Measurements from ENCODE around the gene TTF1.
A peak's percentile ranks its signal among the peaks of the same experiment; 100 is the strongest.
"Not testable (repeated sequence)": the region's sequence is repeated elsewhere in the genome, so short reads cannot be mapped to it uniquely, and the experiment has no call there.

Gene TTF1

DNA sequence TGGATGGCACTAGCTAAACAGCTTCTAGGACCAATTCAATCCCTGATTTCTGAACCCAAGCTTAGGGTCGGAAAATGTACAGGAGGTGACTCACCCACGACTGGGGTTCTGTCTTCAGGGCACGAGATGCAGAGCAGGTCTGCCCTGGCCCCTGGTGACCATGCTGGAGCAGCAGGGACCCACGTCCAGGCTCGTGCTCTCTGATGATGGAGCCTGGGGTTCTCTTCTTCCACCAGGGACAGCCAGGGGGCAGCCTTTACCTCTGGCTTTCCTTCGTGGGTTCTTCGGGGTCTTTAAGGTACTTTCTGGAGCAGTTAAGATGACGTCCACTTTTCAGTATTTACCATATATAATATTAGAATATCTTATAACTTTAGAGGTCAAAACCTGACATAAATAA is 5.4 kb upstream of the TTF1 start:
- peak; percentile 11 for DNase-seq

DNA sequence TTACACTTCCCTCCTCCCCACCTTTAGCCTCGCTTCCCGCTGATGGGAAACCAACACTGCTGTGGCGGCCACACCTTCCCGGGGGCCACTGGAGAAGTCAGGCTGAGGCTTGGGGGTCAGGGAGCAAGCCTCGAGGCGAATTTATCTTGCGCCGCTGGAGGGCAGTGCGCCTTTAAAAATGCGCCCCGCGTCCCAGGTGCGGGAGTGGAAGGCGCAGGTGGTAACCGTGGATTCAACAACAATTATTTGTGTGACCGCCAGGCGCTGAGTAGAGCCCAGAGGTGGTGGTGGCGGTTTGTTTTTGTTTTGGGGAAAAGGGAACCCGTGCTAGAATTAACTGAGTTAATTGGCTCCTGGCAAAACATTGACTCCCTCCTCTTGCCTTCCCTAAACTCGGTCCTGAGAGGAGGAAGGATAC is 4.5 kb upstream of the TTF1 start:
- DNase-seq, result peak; percentile 57

DNA sequence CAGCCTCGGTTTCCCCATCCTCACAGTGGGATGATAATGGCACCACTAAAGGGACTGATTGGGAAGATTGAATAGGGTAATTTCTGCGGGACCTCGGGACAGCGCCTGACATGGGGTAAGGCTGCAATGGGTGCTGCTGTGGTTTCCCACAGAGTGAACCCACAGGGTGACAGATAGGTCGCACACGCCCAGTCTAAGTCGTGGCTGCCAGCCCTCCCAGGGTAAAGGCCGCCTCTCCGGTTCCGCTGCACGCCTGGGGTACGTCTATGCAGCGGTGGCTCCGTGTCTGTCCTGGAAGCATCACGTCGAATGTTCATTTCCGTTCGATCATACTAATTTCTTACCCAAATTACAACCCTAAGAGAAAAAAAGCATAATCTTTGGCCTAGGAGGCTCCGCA is 4.0 kb upstream of the TTF1 start:
- no peak for DNase-seq

DNA sequence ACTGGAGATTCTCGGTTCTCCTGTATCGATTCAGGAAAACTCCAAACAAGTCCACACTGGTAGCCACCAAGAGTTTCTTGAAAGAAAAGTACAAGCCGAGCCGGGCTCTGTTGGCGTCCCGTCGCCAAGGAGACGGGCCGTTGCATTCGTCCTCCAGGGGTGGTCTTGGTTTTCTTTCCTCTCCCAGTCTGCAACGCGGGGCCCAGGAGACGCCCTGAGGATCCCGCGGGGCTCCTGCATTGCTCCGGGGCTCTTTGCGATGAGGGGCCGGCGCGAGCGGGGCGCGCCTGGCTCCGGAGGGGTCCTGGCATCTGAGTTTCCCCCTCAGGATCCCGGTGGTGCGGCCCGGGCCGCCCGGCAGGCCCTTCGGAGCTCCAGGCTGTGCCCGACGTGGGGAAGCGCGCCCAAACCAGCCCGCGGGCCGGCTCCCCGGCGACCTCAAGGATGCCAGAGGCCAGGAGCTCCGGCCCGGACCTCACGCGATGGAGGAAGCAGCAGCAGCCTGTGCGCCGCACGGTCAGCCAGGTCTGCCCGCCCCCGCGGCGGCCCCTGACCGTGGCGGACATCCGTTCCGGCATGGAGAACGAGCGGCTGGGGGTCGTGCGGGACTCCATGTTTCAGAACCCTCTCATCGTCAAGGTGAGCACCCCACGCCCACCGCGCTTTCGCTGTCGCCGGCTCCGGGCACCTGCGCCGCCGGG is 3.3 kb upstream of the TTF1 start, which contains the start of gene CFAP77:
TSS of gene CFAP77 (plus strand) at position 384 of the 701 bp plus-strand sequence. CDS start at position 445, 61 bp downstream.
- DNase-seq, result no peak

DNA sequence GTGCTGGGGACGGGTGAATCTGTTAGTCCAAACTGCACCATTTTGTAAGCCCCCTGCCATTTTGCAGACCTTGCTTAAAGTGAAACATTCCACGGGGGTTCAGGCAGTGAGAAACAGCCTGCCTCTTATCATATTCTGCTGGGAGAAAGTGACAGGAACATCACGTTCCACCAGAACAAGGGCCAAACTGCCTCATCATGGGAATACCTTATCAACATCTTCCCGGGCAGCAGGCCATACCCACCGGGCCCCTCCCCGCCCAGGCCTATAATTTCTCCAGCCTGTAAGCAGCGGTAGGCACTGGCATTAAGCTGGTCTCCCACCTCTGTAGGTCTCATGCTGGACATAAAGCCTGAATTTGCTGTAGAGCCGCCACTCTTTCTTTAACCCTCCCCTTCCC is 1.9 kb upstream of the TTF1 start:
- DNase-seq, result no peak

DNA sequence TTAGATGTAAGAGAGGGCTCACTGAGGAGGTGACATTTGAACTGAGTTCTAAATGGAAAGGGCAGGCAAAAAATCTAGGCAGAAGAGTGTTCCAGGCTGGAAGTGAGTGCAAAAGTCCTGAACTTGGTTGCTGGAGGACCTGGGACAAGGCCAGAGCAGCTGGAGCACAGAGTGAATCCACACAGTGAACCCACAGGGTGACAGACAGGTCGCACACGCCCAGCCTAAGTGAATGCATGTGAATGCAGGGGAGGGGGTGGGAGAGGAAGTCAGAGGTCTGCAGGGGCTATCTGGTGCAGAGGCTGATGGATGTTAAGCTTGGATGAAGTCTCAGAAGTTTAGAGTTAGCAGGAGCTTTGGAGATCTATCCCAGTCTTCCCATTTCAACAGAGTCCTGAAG is 556 bp upstream of the TTF1 start:
- DNase-seq, result no peak

DNA sequence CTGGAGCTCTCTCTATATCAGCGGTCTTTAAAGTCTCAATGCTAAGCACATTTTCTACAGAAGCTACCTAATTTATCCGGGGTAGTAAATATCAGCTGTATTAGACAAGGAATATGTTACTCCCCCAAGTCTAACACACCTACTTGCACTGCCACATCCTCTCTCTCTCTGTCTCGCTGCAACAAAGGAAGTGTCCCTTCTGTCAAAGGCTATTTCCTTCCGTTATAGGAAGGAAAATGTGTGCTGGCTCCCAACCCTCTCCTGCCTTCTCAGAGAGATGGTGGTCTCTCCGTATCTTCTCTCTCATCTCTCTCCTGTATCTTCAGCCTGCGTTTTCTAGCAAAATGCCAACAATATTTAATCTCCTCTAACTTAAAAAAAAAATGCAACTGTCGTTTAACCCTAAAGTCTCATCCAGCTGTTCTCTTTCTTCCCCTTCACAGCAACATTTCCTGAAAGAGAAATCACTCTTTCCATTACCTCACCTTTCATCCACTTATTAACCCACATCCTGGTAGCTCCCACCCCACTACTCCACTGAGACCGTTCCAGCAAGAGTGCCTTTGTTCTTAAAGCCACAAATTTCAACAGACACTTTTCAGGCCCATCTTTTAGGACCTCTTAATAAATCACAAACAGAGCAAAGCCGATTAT is 2.3 kb downstream of the TTF1 start:
- no peak for DNase-seq

DNA sequence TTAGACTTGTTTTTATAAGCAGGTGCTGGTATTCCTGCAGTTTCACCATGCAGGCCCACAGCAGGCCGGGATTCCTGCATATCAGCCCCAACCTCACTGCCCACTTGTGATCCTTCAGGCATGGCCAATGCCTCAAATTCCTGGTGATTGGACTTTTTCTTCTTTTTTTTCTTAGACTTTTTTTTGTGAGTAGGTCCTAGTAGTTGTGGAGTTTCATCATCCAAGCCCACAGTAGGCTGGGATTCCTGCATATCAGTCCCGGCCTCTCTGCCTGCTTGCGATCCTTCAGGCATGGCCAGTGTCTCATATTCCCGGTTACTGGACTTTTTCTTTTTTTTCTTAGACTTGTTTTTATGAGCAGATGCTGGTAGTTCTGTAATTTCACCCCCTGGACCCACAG is 4.8 kb downstream of the TTF1 start:
- DNase-seq, result no peak

DNA sequence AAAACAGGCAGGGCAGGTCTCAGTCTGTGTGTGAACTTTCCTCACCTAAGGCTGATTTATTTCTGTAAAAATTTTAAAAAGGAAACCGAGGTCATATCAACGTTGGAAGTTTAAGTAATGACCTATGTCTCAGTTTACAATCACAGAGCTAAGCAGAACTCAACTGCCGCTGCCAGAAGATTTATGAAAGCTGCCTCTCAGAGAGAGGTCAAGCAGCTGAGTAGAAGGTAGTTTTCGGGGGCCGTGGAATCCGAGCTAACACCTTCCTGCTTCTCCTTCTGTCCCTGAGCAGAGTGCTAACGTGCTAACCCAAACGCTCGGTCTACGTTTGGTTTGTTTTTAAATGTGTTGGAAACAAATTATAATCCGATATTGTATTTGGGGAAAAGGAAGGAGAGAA is 11.1 kb downstream of the TTF1 start:
- DNase-seq, result no peak

DNA sequence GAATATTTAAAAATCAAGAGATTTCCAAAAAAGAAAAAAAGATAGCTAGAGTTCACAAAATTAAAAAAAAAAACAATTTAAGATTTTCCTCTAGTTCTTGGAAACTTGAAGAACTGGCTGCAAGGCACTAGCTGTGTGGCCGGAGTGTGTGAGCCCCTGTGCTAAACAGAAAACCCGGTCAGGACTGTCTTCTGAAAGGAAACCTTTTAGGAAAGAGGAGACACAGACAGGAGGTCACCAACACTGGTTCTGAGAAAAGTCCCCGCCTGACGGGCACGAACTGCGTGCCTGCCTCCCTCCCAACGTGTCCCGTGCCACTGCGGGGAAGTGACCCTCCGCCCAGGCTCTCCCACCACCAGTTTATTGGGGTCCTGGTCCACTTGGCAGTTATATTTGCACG is 15.2 kb downstream of the TTF1 start:
- DNase-seq, result no peak

DNA sequence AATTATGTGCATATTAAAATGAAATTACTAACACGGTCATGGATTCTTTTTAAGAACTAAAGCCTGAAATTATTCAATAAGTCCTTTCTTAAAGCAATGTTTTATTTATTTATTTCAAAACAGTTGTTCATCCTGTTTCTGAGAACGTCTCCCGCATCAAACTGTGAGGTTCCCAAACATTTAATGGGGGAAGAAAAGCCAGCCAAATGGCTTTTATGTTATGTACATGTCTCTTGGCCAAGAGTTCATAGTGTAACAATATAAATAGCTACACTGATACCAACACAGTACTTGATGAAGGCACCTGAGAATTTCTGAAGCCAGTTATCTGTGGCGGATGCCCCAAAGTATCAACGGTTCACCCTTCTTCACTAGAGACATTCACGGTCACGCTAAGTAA is 15.7 kb downstream of the TTF1 start:
- no peak for DNase-seq

DNA sequence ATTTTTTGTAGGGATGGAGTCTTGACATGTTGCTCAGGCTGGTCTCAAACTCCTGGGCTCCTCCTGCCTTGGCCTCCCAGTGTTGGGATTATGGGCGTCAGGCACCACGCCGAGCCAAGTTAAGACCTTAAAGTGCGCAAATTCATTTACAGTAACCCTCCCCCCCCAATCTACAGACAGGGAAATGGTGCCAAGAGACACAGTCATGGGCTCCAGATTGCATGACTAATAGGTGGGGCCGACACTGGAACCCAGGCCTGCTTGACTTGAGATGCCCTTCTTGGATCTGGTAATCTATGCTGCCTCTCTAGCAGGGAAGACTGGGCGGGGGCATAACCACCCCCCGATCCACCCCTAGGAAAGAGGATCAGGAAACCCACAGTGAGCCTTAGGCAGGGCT is 19.5 kb downstream of the TTF1 start:
- no peak for DNase-seq

DNA sequence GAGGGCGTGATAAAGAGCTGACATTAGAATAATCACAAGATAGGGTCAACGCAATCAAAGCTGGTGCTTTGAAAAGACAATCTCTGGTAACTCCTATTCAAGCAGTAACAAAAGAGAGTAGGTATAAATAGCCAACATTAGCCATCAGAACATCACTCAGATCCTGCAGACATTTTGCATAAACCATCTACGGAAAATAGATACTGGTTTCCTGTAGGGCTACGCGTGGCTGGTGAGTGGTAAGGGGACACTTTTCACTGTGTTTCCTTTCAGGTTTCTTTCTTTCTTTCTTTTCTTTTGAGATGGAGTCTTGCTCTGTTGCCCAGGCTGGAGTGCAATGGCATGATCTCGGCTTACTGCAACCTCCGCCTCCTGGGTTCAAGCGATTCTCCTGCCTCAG is 22.3 kb downstream of the TTF1 start:
- DNase-seq, result no peak

DNA sequence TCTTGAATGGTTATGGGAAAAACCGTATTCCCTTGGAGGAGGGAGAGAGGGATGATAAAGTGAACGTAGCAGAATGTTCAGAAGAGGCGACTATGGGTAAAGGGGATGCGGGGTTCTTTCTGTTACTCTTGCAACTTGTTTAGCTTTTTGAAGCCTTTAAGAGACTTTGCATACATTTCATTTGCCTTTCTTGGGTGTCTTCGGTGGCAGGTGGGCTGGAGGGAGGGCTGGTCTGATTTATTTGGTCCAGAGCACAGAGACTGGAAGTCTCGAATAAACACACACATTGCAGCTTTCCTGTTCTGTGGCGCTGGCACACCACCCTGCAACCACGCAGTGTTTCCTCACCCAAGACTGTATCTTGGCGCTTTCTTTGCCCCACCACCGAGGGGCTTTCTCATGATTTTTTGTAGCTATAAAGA is 23.2 kb downstream of the TTF1 start:
- DNase-seq, result no peak

DNA sequence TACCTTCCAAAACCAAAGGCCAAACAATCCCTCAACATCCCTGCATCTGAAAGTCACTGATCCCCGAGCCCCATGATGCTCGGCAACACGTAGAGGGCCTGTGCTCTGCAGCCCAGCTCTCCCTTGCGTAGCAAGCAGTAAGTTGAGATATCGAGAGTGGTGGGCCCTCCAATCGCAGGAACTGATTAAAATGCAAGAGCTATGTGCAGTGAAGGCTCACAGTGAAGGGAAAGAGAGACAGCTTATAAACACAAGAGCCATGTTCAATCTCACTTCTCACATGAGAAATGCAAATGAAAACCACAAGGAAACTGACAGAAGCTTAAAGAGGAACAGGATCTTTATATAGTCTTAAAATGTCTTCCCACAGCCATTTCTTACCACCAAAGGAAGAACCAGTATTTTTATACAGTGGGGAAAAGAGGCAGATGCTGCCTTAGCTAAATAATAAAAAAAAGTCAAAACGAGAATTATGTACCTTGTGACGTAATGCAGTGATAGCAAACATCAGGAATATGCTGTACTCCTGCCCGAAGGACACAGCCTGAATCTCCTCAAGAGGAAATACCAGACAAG is 24.6 kb downstream of the TTF1 start:
- DNase-seq, result no peak

DNA sequence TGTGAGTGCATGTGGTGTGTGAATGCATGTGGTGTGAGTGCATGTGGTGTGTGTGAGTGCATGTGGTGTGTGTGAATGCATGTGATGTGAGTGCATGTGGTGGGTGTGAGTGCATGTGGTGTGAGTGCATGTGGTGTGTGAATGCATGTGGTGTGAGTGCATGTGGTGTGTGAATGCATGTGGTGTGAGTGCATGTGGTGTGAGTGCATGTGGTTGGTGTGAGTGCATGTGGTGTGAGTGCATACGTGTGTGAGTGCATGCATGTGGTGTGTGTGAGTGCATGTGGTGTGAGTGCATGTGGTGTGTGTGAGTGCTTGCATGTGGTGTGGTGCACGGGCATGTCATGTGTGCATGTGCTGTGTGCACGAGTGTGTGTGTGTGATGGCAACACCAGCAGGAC is 28.2 kb downstream of the TTF1 start:
- not testable (repeated sequence) for DNase-seq

DNA sequence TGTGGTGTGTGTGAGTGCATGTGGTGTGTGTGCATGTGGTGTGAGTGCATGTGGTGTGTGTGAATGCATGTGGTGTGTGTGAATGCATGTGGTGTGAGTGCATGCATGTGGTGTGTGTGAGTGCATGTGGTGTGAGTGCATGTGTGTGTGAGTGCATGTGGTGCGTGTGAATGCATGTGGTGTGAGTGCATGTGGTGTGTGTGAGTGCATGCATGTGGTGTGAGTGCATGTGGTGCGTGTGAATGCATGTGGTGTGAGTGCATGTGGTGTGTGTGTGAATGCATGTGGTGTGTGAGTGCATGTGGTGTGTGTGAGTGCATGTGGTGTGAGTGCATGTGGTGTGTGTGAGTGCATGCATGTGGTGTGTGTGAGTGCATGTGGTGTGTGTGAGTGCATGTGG is 28.9 kb downstream of the TTF1 start:
- DNase-seq, result not testable (repeated sequence)

DNA sequence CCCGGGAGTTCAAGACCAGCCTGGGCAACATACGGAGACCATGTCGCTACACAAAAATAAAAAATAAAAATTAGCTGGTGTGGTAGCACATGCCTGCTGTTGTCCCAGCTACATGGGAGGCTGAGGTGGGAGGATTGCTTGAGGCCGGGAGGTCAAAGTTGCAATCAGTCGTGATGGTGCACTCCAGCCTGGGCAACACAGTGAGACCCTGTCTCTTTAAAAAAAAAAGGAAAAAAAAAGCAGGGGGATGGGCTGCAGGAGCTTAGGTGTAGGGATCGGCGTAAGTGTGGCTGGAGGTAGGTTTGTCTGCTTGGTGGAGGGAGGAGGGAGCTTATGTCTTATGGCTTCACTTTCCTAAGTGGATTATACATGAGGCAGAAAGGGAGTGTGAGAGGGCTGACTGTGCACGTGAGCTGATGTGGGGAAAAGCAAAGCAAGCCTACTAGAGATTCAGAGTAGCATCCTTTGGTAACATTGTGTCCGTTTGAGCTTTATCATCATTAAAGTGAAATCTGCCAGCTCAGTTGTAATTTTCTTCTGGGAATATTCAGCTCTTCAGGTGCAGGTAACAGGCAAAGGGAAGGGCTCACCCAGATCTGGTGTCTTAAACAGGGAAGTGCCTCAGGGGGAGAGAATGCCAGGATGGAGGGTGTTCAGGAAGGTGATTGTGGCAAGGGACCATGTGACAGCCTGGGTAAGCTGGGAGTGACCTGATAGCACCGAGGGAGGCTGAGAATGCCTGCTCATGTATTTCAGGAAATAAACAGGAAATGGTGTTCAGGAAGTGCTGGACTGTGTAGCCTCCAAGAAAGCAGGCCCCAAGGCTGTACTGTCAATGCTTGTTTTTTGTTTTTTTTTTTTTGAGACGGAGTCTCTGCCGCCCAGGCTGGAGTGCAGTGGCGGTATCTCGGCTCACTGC is 34.2 kb downstream of the TTF1 start:
- no peak for DNase-seq

DNA sequence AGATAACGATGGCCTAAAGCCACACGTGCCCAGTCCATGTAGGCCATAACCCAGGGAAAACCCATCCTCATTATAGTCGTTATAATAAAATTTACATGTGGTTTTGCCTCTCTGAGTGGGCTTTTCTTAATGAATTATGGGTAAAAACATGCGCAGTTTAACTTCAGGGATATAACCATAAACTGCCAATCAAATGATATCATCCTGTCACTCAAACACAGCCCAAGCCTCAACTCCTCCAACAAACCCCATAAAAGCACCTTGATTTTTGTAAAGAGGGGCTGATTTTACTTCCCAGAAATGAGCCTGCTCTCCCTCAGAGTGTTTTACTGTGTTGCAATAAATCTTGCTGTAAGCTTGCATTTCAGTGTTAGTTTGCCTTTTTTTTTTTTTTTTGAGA is 36.0 kb downstream of the TTF1 start:
- no peak for DNase-seq

DNA sequence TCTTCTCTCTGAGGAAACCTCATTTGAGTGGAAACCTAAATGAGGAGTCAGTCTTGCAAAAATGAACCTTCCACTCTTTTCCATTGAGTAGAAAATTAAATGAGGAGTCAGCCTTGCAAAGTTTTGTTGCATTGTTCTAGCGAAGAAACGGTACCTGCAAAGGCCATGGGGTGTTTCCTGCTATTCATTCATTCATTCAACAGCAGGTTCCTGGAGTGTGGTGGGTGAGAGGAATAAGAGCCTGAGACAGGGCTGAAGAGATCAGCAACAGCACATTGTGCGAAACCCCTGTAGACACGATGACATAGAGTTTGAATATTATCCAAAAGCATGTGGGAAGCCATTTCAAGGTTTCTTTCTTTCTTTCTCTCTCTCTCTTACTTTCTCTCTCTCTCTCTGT is 37.2 kb downstream of the TTF1 start:
- no peak for DNase-seq

DNA sequence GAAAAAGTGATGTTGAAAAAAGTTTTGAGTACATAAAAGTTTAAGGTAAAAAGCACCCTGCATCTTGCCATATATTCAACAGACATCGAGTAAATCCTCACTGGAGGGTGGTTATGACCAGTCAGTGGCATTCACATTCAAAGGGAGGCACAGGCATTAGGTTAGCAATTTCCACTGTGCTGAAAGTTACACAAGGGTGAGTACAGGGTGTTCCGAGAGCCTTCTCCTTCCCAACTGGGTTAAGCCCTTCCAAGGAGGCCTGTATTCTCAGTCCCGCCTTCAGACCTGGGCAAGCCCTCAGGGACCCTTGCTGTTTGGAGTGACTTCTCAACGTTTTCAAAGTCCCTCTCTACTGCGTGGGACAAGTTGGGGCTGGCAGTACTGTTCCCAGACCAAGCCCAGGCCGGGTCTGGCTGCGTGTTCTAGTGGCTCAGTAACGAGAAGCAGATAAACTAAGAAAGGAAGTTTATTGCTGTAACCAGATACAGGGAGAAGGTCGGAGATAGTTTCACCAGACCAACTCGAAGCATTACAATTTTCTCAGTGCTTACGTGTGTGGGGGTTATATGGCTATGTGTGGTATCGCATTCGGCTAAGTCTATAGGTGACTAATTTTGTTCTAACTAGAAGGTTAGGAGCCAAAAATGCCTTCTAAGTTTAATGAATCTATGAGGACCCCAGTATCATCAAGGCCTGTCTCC is 38.9 kb downstream of the TTF1 start:
- no peak for DNase-seq

DNA sequence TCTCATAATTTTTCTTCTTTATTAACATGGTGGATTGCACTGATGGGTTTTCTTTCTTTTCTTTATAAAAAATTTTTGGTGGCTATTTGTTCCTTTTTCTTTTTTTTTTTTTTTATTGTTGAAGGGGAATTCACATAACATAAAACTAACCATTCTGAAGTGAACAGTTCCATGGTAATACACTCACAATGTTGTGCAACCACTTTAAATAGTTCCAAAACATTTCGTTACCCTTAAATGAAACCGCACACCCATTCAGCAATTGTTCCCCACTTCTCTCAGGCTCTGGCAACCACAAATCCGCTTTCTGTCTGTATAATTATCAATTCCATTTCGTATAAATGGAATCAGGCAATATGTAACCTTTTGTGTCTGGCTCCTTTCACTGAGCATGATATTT is 40.2 kb downstream of the TTF1 start:
- DNase-seq, result no peak

DNA sequence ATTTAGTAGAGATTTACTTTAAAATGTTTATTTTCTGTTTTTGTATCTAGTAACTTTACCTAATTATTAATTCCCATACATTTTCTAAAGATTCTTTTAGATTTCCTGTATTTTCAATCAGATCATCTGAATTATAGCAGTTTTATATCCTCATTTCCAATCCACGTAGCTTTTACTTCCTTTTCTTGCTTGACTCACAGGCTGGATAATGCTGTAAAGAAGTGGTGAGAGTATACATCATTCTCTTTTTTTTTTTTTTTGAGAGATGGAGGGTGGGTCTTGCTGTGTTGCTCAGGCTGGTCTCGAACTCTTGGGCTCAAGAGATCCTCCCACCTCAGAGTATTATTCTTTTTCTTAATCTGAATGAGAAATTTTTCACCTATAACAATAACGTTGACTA is 40.7 kb downstream of the TTF1 start:
- DNase-seq, result no peak
